C1 segment of cervical spinal cord (tissue), 14 donors: ENCODE results near the gene FEM1B.
A peak's percentile ranks its signal among the peaks of the same experiment; 100 is the strongest.
"Not testable (repeated sequence)": the region's sequence is repeated elsewhere in the genome, so short reads cannot be mapped to it uniquely, and the experiment has no call there.

ENCODE experiments used
- DNase-seq, 14 donors: peaks; one replicate each; lab custom pipeline; 2025; lab: John Stamatoyannopoulos, UW

The FEM1B gene

GRCh38 chr15:68277603-68278344 lies at the start of gene FEM1B:
TSS of gene FEM1B (plus strand) at chr15:68277745. CDS start at chr15:68278418, 673 bp downstream.
- DNase-seq: peak; percentile 91 to 99 (median 96)

- DNase-seq: no peak
Observed at GRCh38 chr15:68228143-68228970, 49.2 kb upstream of the FEM1B start.

- no peak for DNase-seq
Observed at GRCh38 chr15:68228971-68229385, 48.6 kb upstream of the FEM1B start.

- peak in 12 of 14 donors; percentile 66 to 87 (median 83) for DNase-seq
Observed at GRCh38 chr15:68229386-68230156, 48.0 kb upstream of the FEM1B start, which contains the start of gene CLN6. TSS of gene CLN6 (minus strand) at chr15:68229728. CDS start at chr15:68229584, 144 bp downstream.

- peak in 2 of 14 donors; percentile 46 to 47 for DNase-seq
Observed at GRCh38 chr15:68230157-68231100, 47.1 kb upstream of the FEM1B start.

GRCh38 chr15:68231102-68231818 lies 46.3 kb upstream of the FEM1B start:
- DNase-seq: no peak

GRCh38 chr15:68232449-68232848 lies 45.1 kb upstream of the FEM1B start:
- no peak for DNase-seq

GRCh38 chr15:68232937-68233336 lies 44.6 kb upstream of the FEM1B start:
- peak in 1 of 14 donors; percentile 30 for DNase-seq

GRCh38 chr15:68234060-68234459 lies 43.5 kb upstream of the FEM1B start:
- DNase-seq: no peak

- DNase-seq: not testable (repeated sequence)
Observed at GRCh38 chr15:68234520-68234919, 43.0 kb upstream of the FEM1B start.

GRCh38 chr15:68235022-68235421 lies 42.5 kb upstream of the FEM1B start:
- no peak for DNase-seq

- no peak for DNase-seq
Observed at GRCh38 chr15:68239025-68239424, 38.5 kb upstream of the FEM1B start.

GRCh38 chr15:68241088-68241935 lies 36.2 kb upstream of the FEM1B start:
- no peak for DNase-seq

GRCh38 chr15:68244235-68244634 lies 33.3 kb upstream of the FEM1B start:
- DNase-seq: no peak

GRCh38 chr15:68249058-68249713 lies 28.4 kb upstream of the FEM1B start:
- no peak for DNase-seq

GRCh38 chr15:68252925-68253534 lies 24.5 kb upstream of the FEM1B start:
- DNase-seq: peak in 2 of 14 donors; percentile 30 to 56

- peak in 13 of 14 donors; percentile 59 to 94 (median 90) for DNase-seq
Observed at GRCh38 chr15:68256675-68257450, 20.7 kb upstream of the FEM1B start.
